ENCODE measurements around the gene TMC6. TPM values are rescaled to one million over a fixed set of nuclear protein-coding genes. Genes with fewer than 3 reads are reported as not detected.
"Not testable (repeated sequence)": the region's sequence is repeated elsewhere in the genome, so short reads cannot be mapped to it uniquely, and the experiment has no call there.

TMC6 gene, protein sequence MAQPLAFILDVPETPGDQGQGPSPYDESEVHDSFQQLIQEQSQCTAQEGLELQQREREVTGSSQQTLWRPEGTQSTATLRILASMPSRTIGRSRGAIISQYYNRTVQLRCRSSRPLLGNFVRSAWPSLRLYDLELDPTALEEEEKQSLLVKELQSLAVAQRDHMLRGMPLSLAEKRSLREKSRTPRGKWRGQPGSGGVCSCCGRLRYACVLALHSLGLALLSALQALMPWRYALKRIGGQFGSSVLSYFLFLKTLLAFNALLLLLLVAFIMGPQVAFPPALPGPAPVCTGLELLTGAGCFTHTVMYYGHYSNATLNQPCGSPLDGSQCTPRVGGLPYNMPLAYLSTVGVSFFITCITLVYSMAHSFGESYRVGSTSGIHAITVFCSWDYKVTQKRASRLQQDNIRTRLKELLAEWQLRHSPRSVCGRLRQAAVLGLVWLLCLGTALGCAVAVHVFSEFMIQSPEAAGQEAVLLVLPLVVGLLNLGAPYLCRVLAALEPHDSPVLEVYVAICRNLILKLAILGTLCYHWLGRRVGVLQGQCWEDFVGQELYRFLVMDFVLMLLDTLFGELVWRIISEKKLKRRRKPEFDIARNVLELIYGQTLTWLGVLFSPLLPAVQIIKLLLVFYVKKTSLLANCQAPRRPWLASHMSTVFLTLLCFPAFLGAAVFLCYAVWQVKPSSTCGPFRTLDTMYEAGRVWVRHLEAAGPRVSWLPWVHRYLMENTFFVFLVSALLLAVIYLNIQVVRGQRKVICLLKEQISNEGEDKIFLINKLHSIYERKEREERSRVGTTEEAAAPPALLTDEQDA
- 80.1 TPM for total RNA-seq
- long read RNA-seq, full-length matches to known transcripts, result 29 of 143 reads
- long read RNA-seq, partial matches to known transcripts, result 51 of 143 reads
- long read RNA-seq, other reads (novel, unspliced or antisense), result 63 of 143 reads

DNA sequence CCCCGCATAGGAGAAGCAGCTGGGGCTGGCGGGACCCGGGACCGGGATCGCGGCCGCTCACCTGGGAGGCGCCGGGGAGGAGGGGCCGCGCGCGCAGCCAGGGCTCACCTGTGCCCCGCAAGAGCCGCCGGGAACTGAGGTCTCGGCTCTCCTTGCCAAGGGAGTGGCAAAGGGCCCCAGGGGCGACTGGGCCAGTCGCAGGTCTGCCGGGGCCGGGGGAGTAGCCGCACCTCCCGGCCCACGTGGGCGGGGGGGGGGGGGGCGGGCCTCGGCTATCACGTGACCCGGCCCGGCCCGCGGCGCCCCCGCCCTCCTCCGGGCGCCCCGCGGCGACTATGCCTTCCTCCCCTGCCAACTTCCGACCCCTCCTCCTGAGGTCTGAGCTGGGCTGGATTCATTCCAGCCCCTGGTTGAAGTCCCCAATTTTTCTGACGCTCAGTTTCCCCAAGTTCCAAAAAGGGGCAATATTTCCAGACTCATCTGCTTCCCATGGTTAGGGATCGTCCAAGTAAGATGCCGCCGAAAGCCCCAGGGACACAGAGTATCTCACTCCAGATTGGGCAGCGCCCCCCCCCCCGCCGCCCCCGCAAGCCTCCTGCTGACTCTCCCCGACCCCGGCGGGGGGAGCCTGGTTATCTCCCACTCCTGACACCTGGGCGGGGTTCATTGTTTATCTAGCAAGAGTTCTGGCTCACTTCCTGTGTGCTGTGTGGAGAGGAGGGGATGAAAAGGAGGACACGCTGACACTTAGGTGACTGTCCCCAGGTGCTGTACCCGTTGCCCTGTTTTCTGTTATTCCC is at the start of gene TMC6:
TMC6 (minus strand) TSS at position 205 of the 800 bp plus-strand sequence. CDS start 1,923 bp downstream, outside the sequence.
- DNase-seq (ENCODE audit: low spot score), result peak; percentile 83
- intact Hi-C loops (cut with DNase I), result loop anchor here (2.0 kb wide), 1 partner anchor 40 kb away; the partner anchor contains the start of gene SYNGR2

DNA sequence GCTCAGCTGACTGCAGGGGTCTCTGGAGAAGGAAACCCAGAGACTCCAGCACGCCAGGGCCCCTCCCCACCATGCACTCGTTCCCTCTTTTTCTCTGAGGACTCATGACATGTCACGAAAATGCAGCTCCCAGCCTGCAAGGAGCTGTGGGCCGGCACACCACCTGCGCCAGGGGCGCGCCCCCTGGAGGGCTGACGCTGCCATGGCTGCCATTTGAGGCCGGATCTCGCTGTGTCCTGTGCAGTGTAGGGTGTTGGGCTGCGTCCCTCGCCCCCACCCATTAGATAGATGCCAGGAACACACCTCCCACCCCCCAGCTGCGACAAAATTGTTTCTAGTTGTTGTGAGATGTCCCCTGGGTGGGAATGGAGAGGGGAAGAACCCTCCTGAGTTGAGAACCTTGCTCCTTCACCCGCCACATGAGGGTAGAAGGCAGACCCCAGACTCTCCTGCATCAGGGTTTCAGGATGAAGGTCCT is 48.0 kb upstream of the TMC6 start:
- DNase-seq (ENCODE audit: low spot score), result peak; percentile 92
- intact Hi-C loops (cut with DNase I), result loop anchor here (2.0 to 5.0 kb wide), 2 partner anchors 34 to 64 kb away; no protein-coding TSS in a partner anchor

DNA sequence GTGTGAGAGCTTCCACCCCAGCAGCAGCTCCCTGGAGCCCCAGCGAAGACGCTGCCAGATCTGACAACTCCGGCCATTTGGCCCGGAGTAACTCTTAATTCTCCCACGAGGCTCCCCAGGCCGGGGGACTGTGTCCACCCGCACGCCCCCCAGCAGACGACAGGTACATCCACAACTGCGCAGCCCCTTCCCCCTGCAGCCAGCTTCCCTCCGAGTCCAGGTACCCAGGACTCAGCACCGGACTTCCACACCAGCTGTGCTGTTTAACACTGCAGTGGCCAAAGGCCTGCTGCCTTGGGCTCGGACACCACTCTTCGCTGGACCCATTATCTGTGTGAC is 47.1 kb upstream of the TMC6 start:
- intact Hi-C loops (cut with DNase I), result loop anchor here (5.0 kb wide), 1 partner anchor 33 kb away; no protein-coding TSS in a partner anchor
- DNase-seq (ENCODE audit: low spot score), result no peak

DNA sequence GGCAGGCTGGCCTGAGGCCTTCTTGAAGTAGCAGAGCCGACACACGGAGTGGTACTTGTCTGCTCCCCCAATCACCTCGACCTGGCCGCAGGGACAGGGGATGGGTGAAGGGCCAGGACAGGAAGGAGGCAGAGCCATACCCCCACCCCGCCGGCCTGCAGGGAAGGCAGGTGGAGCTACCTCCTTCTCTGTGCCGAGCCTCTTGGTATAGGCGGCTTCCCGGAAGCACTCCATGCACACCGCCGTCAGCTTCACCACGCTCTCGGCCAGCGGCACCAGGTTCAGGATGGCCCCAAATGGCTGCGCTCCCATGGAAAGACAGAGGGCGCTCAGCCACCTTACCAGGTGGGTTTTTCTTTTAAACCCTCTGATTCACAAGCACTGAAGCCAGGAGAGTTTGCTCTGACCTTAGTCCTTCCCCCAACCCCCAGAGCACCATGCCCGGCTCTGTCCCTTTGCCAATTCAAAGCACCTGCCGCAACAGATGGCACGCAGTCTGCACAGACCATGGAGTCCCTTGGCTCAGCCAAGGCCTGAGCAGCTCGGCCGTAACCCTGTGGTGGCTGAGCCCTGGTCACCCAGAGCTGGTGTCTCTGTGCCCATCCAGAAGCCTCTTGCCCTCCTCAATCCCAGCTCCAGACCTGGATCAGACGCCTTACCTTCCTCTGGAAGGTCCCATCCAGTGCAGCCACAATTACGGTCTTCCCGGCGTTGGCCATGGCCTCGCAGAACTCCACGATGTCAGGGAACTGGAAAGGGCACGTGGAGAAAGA is 46.5 kb upstream of the TMC6 start:
- no peak for DNase-seq (ENCODE audit: low spot score)

DNA sequence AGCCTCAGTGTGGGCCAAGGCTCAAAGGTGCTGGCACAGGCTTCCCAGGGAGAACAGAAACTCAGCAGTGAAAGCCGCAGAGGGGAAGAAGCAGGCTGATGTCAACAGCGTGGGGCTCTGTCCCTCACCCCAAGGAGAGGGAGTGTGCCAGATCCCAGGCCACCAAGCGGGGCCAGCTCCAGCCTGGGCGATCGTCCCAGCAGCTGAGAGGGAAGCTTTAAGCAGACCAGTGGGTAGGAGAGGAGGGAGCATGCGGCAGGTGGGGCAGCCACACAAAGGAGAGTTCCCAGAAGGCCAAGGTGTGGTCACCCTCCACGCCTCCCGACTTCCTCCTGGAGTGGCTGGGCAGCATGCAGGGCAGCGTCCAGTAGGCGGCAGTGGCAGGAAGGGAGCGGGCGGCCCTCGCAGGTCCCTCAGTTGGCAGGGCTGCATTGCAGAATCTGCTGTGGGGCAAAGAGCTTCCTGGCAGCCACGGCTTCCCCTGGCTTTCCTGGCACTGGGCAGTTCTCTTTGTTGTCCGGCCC is 45.9 kb upstream of the TMC6 start:
- intact Hi-C loops (cut with DNase I), result no loop called here
- DNase-seq (ENCODE audit: low spot score), result peak; percentile 95

More for the DNA sequence above, 46.5 kb upstream of the TMC6 start:
- intact Hi-C loops (cut with DNase I), result loop anchor here (5.0 kb wide), 1 partner anchor 33 kb away; no protein-coding TSS in a partner anchor

DNA sequence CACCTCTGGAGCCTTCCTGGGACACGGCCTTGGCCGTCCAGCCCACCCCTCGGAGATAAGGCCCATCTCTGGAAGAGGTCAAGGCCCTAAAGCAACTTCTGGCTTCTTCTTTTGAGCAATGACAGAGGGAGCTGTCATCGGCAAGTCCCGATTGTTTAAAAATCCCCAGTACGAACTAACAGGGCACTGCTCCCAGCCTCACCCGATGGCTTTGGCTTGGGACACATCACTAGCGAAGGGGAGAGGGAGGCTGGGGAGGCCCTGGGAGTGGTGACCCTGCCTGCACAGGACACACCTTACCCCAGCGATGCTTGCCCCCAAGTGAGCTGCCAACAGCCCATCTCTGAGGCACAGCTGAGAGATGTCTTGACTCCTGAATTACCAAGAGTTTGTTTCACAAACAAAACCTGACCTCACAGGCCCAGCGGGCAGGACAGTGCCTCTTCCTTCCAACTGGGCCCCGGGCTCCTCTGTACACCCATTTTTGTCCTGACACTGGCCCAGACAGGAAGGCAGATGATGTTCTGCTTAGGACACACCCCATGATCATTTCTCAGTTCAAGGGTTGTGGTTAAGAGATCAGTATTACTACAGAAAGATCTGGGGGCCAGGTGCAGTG is 44.7 kb upstream of the TMC6 start:
- intact Hi-C loops (cut with DNase I), result no loop called here

DNA sequence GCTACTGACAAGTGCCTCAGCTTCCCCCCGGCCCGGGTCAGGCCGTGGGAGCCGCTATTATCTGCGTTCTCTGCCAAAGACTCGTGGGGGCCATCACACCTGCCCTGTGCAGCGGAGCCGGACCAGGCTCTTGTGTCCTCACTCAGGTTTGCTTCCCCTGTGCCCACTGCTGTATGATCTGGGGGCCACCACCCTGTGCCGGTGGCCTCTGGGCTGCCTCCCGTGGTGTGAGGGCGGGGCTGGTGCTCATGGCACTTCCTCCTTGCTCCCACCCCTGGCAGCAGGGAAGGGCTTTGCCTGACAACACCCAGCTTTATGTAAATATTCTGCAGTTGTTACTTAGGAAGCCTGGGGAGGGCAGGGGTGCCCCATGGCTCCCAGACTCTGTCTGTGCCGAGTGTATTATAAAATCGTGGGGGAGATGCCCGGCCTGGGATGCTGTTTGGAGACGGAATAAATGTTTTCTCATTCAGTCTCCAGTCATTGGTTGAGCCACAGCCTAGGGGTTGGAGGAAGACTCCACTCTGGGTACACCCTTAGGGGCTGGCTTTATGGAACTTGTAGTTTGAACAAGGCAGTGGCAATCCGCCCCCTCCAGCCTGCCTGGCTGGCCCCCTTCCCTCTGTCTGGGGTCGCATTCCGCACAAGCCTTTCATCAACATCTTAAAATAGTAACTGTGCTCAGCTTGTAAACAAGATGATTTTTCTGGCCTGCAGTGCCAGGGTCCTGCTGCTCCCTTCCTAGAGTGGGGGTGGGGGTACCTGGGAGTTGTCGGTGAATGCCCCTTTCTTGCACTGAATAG is 43.9 kb upstream of the TMC6 start:
- peak; percentile 88 for DNase-seq (ENCODE audit: low spot score)
- intact Hi-C loops (cut with DNase I), result no loop called here

More for the DNA sequence above, 44.7 kb upstream of the TMC6 start:
- DNase-seq (ENCODE audit: low spot score), result no peak

DNA sequence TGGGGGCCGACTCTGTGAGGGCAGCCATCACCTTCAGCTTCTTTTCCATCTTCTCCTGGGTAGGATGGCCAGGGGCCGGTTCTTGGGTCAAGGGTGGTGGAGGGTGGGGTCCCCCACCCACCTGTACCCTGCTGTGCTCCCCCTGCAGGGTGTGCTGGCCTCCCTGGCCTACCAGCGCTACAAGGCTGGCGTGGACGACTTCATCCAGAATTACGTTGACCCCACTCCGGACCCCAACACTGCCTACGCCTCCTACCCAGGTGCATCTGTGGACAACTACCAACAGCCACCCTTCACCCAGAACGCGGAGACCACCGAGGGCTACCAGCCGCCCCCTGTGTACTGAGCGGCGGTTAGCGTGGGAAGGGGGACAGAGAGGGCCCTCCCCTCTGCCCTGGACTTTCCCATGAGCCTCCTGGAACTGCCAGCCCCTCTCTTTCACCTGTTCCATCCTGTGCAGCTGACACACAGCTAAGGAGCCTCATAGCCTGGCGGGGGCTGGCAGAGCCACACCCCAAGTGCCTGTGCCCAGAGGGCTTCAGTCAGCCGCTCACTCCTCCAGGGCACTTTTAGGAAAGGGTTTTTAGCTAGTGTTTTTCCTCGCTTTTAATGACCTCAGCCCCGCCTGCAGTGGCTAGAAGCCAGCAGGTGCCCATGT is 43.2 kb upstream of the TMC6 start:
- DNase-seq (ENCODE audit: low spot score); intact Hi-C loops (cut with DNase I): not testable (repeated sequence)

DNA sequence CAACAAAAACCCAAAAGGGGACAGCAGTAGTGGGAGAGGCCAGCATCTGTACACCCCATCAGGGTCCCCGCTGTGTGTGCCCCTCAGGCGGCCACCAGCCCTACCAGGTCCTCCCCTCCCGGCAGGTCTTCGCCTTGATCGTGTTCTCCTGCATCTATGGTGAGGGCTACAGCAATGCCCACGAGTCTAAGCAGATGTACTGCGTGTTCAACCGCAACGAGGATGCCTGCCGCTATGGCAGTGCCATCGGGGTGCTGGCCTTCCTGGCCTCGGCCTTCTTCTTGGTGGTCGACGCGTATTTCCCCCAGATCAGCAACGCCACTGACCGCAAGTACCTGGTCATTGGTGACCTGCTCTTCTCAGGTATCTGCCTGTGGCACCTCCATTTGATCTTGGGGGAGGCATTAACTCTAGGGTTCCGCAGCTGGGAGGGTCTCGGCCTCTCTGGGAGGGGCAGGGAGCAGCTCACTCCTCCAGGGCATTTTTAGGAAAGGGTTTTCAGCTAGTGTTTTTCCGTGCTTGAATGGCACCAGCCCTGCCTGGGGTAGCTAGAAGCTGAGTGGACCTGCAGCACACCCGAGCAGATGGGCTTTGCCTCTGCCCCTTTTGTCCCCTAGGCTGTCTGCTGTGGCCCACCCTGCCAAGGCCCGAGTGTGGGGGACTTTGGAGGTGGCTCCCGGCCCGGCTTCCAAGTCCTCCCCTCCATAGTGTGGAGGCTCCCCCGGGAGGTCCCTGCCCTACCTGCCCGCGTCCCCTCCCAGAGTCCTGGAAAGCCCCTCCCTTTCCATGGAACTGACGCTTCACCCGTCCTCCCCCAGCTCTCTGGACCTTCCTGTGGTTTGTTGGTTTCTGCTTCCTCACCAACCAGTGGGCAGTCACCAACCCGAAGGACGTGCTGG is 42.4 kb upstream of the TMC6 start:
- no peak for DNase-seq (ENCODE audit: low spot score)

DNA sequence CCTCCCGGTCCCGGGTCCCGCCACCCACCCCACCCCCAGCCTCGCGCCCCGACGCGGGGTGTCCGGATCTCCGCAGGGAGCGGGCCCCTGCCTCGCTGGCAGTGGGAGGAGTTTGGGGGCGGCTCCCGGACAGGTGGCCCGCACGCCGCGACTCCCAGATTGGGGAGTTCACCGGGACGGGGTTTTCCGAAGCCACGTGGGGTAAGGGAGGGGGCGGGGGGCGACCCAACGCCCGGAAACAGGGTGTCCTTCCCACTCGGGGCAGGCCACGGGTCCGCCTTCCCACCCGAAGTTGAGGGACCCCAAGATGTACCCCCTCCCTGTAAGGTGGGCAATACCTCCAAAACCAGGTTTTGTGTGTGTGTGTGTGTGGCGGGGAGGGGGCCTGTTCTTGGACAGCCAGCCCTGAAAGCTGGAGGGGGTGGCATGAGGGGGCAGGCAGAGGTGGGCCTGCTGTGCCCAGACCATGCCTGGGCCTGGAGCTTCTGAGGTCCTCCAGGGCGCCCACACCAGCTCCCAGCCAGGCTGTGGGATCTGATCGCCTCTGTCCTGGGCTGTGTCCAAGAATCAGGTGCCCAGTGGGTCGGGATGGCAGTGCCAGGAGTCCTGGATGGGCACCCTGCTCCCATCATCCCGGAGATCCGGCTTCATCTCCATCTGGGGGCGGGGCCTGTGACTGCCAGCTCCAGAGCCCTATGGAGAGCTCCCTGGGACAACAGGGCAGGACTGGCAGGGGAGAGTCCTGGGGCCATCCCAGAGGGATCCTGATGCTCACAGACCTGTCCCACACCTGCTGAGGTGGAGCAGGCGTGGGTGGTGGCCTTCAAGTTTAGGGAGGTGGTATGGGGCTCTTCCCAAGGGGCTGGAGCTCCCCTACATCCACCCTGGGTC is 40.6 kb upstream of the TMC6 start:
- intact Hi-C loops (cut with DNase I), result loop anchor here (2.0 kb wide), 1 partner anchor 40 kb away; the partner anchor contains the start of gene TMC6
- no peak for DNase-seq (ENCODE audit: low spot score)

More for the DNA sequence above, 42.4 kb upstream of the TMC6 start:
- intact Hi-C loops (cut with DNase I), result no loop called here

DNA sequence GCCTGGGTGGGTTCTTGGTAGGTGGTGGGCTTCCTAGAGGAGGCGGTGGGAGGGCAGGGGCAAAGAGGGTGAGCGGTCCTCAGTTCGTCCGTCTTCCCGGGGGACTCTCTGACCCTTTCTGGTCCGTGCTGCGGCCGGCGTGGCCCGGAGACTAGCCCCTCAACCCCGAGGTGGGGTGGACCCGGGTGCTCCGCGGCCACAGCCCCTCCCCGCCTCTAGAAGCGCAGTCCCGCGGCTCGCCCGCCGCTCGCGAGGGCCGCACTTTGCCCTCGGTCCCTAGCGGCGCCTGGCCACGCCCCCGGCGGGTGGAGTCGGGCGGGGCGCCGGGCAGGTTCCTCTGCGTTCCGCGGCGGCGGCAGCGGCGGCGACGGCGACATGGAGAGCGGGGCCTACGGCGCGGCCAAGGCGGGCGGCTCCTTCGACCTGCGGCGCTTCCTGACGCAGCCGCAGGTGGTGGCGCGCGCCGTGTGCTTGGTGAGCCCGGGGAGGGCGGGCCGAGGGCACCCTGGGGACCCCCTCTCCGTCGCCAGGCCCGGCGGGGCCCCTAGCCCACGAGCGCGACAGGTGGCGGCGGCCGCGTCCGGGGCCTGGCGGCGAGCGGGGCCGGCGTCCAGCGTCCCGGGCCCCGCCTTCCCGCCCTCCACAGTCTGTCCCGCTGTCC is 39.8 kb upstream of the TMC6 start, which contains the start of gene SYNGR2:
SYNGR2 (plus strand) TSS at position 340 of the 661 bp plus-strand sequence; CDS start at position 376, 36 bp downstream.
- intact Hi-C loops (cut with DNase I), result loop anchor here (2.0 kb wide), 1 partner anchor 40 kb away; the partner anchor contains the start of gene TMC6
- peak; percentile 95 for DNase-seq (ENCODE audit: low spot score)

DNA sequence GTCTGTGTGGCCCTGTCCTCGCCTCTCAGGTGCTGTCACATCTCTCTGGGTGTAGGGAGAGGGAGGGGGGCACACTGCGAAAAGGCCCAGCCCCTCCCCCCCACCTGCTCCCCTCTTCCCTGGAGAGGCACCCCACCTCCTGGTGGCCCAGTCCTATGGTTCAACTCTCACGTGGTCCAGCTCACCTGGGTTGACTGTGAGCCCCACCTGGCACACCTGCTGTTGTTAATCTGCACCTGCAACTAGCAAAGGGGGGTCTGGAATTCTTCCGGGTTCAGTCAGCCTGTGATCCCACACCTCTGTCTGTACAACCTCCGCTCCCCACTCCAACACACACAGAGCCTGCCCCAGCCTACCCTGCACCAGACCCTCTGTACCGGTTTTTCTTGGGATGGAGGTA is 37.9 kb upstream of the TMC6 start:
- intact Hi-C loops (cut with DNase I), result no loop called here
- DNase-seq (ENCODE audit: low spot score), result no peak

DNA sequence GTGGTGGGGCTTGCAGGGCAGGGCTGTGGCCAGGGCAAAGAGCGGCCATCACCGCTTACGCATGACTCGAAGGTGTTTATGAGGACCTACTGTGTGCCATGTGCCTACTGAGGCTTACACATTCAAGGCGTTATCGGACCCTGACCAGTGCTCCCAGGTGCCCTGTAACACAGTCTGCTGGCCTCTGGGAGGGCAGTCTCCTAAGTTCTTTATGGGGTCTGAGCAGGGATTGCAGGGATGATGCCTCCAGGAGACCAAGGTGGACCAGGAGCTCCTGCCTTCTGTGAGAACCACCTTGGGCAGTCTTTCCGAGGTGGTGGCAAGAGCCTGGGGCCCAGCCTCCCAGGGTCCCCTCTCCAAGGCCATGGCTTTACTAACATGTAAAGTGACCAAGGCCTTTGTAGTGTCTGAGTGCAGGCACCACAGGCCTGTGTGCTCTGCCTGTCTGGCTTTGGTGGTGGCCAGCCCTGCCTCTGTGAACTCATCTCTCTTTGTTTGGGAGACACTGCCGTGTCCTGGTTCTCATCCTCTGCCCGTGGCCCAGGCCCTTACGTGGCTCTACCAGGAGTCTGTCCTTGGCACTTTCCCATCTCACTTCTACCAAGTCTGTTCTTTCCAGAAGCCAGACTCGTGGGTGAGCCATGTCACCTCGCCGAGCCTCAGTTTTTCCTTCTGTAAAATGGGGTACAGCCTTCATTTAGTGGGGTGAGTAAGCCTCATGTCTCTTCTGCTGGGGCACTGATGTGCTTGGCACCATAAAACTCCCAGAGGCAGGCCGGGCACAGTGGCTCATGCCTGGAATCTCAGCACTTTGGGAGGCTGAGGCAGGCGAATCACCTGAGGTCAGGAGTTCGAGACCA is 36.4 kb upstream of the TMC6 start:
- DNase-seq (ENCODE audit: low spot score), result no peak
- intact Hi-C loops (cut with DNase I), result no loop called here
